ENCODE data around the gene TBPL2. TPM values are rescaled to one million over a fixed set of nuclear protein-coding genes. Genes with fewer than 3 reads are reported as not detected.
A peak's percentile ranks its signal among the peaks of the same experiment; 100 is the strongest.
"Not testable (repeated sequence)": the region's sequence is repeated elsewhere in the genome, so short reads cannot be mapped to it uniquely, and the experiment has no call there.

TBPL2 gene
- not detected for total RNA-seq
- long read RNA-seq, result 0 reads

DNA sequence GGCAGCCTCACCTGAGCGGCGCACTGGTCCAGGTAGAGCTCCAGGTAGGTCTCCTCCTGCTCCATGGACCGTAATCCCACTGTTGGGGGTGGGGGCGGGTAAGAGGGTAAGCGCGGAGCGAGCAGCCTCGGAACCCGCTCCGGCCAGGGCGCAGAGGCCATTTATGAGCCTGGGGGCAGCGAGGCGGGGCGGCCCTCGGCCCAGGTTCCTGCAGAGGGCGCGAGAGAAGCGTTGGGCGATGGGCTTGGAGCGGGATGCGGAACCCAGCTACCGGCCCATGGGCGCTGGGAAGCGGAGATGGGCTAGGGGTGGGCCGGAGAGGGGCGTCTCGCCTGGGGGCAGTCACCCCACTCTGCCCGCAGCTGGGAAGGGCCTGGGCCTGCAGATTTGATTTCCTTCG is at the start of gene TBPL2:
TBPL2 (minus strand) TSS at position 232 of the 400 bp plus-strand sequence; CDS start at position 65, 167 bp downstream.
- ATAC-seq (ENCODE audit: poor library complexity), result peak; percentile 46
- DNase-seq, result no peak
- intact Hi-C loops (cut with DNase I), result loop anchor here (10.0 kb wide), 1 partner anchor 234 kb away; no protein-coding TSS in a partner anchor

DNA sequence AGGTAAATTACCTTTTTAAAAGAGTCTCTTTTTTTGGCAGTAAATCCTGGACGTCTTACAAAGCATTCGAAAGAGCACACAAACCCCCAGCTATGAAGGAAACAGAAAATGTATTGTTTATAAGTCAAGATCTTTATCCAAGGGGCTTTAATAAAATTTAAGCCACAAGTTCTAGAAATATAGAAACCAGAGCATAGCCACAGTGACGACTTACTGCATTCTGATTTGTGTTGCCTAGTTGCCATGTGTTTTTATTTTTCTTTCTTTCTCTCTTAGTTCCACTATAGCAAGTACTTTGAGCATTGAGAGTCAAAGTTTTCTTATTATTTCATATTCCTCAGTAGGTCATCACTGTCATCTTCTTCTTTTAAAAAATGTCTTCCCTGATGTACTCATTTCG is 47.8 kb upstream of the TBPL2 start:
- DNase-seq (no peak), ATAC-seq (ENCODE audit: poor library complexity) (no peak)
- intact Hi-C loops (cut with DNase I), result no loop called here

DNA sequence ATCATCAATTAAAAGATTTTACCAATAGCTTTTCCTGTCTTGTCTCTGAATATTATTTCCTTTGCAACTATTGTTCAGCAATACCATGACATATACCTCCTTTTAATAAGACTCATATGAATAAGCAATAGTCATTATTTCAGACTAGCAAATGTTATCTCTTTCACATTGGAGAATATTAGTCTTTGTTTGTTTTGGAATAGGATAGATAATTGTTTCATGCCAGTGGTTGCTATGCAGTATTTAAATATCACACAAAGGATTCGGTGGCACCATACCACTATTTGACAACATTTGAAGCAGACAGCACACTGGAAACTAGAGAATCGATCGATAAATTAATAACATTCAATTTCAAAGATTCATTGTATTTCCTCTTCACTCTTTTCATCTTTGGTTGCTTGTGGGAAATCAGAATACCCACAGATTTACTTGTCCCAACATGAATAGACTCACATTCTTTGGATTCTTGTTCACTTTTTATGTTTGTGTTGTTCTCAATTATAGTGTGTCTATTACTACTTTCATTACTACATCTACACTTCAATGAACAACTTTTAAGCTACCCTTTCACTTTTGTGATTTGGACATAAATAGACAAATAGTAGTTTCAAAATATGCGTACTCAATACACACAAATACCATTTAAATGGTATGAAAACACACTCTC is 42.7 kb upstream of the TBPL2 start:
- DNase-seq (no peak), ATAC-seq (ENCODE audit: poor library complexity) (no peak)
- intact Hi-C loops (cut with DNase I), result no loop called here

DNA sequence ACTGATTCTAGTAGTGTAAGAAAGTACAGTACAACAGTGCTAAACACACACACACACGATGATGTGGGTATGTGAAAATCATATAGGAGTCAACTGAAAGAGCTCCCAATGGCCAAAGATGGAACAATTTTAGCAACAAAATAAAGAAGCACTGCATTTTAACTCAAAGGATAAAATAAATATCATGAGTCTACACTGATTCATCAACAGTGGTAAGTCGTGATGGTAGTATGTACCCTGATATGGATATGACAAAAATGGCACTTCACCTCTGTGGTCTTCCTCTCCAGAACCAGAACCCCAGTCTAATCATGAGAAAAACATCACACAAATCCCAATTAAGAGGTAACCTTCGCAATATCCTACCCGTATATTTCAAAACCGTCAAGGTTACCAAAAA is 41.4 kb upstream of the TBPL2 start:
- no peak for ATAC-seq (ENCODE audit: poor library complexity)
- DNase-seq, result no peak
- intact Hi-C loops (cut with DNase I), result no loop called here

DNA sequence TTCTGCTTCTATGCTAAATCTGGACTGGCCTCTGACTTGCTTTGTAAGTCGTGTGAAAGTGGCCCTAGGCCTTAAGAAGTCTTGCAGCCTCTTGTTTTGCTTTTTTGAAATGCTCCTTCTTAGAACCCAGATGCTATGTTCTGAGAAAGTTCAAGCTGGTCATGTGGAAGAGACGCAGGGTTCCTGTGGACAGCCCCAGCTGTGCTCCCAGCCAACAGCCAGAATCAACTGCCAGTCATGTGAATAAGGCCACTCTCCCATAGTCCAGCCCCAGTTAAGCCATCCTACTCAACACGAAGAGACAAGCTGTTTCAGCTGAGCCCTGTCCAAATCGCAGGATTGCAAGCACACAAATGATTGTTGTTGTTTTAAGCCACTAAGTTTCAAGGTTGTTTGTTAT is 37.3 kb upstream of the TBPL2 start:
- ATAC-seq (ENCODE audit: poor library complexity) (peak; percentile 77), DNase-seq (peak; percentile 46)
- intact Hi-C loops (cut with DNase I), result no loop called here

DNA sequence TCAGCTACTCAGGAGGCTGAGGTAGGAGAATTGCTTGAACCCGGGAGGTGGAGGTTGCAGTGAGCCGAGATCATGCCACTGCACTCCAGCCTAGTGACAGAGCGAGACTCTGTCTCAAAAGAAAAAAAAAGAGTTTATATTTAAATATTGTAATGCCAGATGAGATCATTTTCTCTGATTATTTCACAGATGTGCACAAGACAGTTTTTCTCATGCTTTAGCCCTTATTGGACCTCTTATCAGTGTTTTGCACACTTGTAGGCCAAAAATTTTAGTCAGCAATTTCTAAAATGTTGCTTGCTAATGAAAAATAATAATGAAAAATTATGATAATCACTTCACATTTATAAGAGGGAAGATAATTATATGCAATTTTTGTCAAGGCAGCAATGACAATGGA is 36.0 kb upstream of the TBPL2 start:
- ATAC-seq (ENCODE audit: poor library complexity); intact Hi-C loops (cut with DNase I): not testable (repeated sequence)

DNA sequence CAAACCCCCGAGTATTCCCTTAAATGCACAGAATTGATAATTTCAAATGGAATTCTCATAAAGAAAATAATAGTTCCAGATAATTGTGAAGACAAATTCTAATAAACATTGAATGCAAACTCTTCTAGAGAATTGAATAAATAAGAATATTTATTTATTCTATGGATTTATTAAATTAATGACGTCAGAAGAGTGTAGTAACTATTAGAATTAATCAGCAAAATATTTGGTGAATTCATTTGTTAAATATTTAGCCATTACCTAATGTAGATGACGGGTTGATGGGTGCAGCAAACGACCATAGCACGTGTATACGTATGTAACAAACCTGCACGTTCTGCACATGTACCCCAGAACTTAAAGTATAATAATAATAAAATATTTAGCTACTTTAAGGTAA is 33.4 kb upstream of the TBPL2 start:
- ATAC-seq (ENCODE audit: poor library complexity) (no peak), DNase-seq (no peak)
- intact Hi-C loops (cut with DNase I), result no loop called here

More for the DNA sequence above, 36.0 kb upstream of the TBPL2 start:
- not testable (repeated sequence) for DNase-seq

DNA sequence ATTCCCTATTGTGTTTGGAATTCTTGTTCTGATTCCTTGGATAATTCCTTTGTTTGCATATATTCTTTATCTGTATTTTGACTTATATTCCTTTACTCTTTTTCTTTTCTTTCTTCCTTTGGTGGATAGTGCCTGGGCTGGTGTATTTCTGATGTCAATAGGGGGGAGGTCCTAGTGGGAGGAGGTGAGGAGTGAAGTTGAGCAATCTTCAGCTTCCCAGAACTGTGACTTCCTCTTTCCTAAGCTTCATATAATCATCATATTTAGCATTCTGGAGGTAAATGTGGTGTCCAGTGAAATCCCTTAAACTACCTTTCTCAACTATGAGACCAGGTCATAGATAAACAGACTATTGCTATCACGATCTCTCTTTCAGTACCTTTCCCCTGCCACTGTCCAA is 29.6 kb upstream of the TBPL2 start:
- DNase-seq, result no peak
- intact Hi-C loops (cut with DNase I), result no loop called here
- no peak for ATAC-seq (ENCODE audit: poor library complexity)

DNA sequence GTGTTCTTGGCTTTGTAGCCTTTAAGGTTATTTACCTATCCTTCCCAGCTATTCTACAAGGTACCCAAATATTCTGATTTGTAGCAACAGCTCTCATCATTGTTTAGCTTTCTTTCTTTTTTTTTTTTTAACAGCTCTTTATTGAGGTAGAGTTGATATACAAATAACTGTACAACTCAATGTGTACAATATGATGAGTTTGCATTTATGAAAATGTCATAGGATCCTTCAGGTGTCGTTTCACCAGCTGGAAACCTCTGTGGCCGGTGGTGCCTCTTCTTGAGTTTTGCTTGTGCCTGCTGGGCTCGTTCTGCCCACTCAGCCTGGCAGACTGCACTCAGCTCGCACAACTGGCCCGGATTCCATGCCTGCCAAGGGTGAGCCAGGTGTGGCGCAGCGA is 26.9 kb upstream of the TBPL2 start:
- DNase-seq (no peak), ATAC-seq (ENCODE audit: poor library complexity) (no peak)
- intact Hi-C loops (cut with DNase I), result no loop called here

DNA sequence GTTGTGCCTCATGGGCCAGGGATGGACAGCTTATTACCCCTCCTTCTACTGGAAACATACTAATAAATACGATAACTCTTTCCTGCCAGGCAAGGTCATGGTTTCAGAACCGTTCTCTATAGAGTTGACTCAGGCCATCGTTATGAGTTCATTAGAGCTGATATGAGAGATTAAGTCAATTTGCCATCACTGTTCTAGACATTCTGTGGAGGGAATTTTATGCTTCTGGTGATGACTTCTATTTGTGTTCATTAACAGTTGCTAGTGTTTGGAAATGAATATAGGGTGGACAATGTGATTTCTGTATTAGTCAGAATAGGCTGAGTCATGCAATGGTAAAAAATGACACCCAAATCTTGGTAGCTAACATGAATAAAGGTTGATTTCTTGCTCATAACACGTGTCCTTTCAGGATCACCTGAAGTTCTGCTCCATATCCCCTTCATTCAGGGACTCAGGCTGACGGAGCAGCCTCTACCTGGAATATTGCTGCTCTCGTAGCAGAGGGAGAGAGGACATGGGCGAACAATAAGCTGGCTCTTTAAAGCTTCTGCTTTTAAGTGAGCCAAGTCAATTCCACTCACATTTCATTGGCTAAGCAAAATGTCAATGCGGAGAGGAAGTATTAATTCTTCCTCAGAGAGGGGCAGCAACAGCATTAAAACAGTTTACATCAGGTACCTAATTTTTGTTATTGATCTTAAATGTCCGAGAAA is 18.5 kb upstream of the TBPL2 start:
- DNase-seq, result no peak
- ATAC-seq (ENCODE audit: poor library complexity), result no peak
- intact Hi-C loops (cut with DNase I), result loop anchor here (10.0 kb wide), 1 partner anchor 96 kb away; no protein-coding TSS in a partner anchor

DNA sequence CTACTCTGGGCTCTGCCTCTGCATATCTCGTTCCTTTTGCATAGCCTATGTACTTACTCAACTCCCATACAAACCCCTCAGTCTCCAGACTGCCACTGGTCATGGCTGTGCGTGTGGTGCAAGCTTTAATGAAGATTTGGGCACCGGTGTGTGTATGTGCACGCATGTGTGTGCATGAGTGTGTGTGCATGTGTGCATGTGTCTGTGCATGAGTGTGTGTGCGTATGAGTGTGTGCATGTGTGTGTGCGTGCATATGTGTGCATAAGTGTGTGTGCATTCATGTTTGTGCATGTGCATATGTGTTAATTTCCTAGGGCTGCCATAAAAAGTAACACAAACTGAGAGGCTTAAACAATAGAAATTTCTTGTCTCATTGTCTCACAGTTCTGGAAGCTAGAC is 17.1 kb upstream of the TBPL2 start:
- ATAC-seq (ENCODE audit: poor library complexity), result no peak
- no peak for DNase-seq
- intact Hi-C loops (cut with DNase I), result loop anchor here (10.0 kb wide), 1 partner anchor 97 kb away; no protein-coding TSS in a partner anchor

DNA sequence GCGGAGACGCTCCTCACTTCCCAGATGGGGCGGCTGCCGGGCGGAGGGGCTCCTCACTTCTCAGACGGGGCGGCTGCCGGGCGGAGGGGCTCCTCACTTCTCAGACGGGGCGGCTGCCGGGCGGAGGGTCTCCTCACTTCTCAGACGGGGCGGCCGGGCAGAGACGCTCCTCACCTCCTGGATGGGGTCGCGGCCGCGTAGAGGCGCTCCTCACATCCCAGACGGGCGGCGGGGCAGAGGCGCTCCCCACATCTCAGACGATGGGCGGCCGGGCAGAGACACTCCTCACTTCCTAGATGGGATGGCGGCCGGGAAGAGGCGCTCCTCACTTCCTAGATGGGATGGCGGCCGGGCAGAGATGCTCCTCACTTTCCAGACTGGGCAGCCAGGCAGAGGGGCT is 16.0 kb upstream of the TBPL2 start:
- DNase-seq; ATAC-seq (ENCODE audit: poor library complexity): not testable (repeated sequence)
- intact Hi-C loops (cut with DNase I), result loop anchor here (10.0 kb wide), 1 partner anchor 98 kb away; no protein-coding TSS in a partner anchor

DNA sequence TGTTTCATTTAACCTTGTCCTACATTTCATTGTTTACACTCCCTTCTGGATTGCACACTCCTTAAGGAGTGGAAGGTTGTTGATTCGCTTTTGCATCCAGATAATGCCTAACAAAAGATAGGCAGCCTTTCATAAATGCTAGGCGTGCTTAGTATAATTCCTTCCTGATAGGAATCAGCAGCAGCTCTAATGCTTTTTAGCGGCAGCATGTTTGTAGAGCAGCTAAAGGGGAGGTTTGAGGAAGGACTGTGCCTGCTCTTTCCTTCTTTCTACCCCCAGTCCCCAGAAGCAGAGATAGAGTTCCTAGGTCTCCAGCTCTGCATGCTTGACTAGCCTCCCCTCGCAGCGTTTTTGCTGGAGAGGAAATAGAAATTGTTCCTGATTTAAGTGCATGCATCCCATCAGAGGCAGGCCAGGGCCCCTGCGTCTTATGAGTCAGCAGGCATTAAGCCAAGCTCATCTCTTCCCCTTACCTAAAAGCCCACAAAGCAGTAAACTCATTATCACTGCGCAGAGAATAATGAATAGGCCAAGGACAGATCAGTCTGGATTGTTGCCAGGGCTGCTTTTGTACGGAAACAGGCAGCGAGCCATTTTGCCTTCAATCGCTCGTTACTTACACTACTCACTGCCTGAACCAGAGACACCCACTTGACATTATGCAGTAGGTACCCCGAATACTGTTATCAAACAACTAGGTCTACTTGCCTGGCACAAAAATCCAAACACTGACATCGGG is 14.0 kb upstream of the TBPL2 start:
- intact Hi-C loops (cut with DNase I), result loop anchor here (10.0 kb wide), 1 partner anchor 100 kb away; no protein-coding TSS in a partner anchor
- DNase-seq (no peak), ATAC-seq (ENCODE audit: poor library complexity) (peak; percentile 78)

DNA sequence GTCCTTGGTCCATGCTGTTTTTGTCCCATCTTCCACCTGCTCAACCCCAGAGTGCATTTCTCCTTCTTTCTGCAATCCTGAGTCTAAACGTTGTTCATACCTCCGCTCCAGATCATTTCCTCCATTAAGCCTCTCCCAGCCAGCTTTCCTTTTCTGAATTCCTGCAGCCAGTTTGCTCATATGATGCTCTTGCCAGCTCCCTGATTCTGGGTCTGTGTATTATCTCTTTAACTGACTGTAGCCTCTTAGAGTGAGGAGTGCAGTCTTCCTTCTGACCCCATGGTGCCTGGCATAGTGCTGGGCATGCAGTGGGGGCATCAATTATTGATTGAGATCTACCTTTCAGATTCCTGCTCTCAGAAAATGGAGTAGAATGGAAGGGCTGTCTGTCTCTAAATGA is 11.5 kb upstream of the TBPL2 start:
- DNase-seq (no peak), ATAC-seq (ENCODE audit: poor library complexity) (no peak)
- intact Hi-C loops (cut with DNase I), result loop anchor here (10.0 kb wide), 1 partner anchor 103 kb away; no protein-coding TSS in a partner anchor

DNA sequence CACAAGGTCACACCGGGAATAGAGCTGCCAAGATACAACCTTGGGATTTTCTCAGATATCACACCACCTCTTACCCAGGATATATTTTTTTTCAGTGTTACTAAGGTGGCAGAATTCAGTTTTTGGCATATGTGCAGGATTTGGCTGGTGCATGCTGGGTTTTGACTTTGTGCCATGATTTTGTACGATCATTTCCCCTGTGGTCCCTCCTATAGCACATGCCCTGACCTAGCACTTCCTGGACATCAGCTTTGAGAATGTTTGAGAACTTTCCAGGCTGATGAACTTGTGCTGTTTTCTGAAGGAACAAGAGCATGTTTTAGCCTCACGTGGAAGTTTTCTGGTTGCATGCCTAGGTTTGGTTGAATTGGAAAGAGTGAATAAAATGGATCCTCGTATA is 11.0 kb upstream of the TBPL2 start:
- intact Hi-C loops (cut with DNase I), result loop anchor here (10.0 kb wide), 1 partner anchor 103 kb away; no protein-coding TSS in a partner anchor

DNA sequence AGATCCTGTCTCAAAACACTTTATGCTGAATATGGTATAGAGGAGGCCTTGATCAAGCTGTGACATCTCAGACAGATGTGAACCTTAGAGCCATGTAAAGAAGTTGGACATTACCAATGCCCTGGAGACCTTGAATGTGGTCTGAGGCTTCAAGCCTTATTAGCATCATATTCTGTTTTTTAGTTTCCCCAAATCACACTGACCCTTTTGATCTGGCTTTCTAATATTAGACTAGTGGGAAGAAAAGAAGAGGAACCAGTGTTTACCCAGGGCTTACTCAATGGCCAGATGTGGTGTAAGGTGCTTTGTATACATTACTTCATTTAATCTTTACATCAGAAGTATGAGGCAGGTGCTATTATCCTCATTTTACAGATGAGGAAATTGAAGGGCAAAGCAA is 10.6 kb upstream of the TBPL2 start:
- intact Hi-C loops (cut with DNase I), result loop anchor here (10.0 kb wide), 1 partner anchor 104 kb away; no protein-coding TSS in a partner anchor
- no peak for ATAC-seq (ENCODE audit: poor library complexity)

More for the DNA sequence above, 11.0 kb upstream of the TBPL2 start:
- DNase-seq (no peak), ATAC-seq (ENCODE audit: poor library complexity) (no peak)

DNA sequence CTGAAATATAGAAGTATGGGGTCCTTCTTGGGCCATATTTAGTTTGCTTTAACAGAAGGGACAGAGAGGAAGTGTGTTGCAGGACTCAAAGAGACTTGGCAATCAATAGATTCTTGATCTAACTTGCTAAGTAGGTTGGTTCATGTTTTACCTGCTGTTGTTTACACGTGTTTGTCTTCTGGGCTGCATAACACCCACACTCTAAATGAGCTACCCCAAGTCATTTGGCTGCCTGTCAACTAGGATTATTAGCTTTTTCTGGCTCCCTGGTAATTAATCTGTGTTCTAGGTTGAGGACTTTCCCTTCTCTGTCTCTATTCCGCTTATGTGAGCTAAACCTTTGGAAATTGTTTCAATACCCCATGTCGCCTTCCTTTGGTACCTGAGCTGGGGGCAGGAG is 10.1 kb upstream of the TBPL2 start:
- no peak for ATAC-seq (ENCODE audit: poor library complexity)
- no peak for DNase-seq
- intact Hi-C loops (cut with DNase I), result loop anchor here (10.0 kb wide), 1 partner anchor 104 kb away; no protein-coding TSS in a partner anchor

More for the DNA sequence above, 10.6 kb upstream of the TBPL2 start:
- no peak for DNase-seq

DNA sequence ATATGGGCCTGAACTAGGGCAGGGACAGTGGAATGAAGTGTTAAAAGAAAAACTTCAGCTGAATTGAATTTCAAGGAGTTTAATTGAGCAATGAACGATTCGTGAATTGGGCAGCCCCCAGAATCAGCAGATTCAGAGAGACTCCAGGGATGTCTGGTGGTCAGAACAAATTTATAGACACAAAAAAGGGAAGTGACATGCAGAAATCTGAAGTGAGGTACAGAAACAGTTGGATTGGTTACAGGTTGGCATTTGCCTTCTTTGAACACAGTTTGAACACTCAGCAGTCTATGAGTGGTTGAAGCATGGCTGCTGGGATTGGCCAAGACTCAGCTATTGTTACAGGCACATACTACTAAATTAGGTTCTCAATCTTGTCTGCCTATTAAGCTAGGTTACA is 9.7 kb upstream of the TBPL2 start:
- no peak for ATAC-seq (ENCODE audit: poor library complexity)
- intact Hi-C loops (cut with DNase I), result loop anchor here (10.0 kb wide), 1 partner anchor 105 kb away; no protein-coding TSS in a partner anchor

DNA sequence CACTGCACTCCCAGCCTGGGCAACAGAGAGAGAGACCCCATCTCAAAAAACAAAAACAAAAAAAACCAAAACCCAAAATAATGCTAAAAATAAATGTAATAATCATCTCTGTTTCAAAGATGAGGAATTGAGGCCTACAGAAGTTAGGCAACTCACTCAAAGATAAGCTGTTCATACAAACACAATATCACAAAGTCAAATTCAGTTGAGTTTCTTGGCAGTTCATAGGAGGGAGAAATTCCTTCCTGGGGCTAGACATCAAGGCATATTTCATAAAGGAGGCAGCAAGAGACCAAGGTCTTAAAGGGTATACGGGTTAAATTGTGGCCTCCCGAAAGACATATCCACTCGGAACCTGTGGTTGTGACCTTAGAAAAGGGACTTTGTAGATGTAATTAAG is 8.7 kb upstream of the TBPL2 start:
- ATAC-seq (ENCODE audit: poor library complexity) (no peak), DNase-seq (no peak)
- intact Hi-C loops (cut with DNase I), result loop anchor here (5.0 to 10.0 kb wide), 2 partner anchors 226 to 1023 kb away; no protein-coding TSS in a partner anchor

More for the DNA sequence above, 9.7 kb upstream of the TBPL2 start:
- no peak for DNase-seq
